Measurements from ENCODE around the gene TFE3. TPM values are rescaled to one million over a fixed set of nuclear protein-coding genes. Genes with fewer than 3 reads are reported as not detected.

Gene TFE3
- total RNA-seq, 2 donors from 2014 or later: 33.2 to 34.4 TPM

DNA sequence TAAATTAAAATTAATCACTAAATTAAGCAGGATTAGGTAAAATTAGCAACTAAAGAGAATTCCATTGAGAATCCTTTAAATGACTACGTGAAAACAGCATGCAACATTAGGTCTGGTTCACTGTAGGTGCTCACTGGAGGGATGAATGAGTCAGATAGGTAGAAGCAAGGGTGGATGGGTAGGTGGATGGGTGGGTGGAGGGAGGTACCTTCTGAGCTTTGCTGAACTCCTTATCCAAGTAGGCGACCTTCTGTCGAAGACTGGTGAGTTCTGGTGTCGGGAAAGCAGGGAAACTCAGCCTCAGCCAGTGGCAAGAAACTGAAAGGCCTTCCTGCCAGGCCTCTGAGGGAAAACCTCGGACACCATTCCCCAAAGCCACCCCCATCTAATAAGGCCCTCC is 44.1 kb downstream of the TFE3 start:
- no peaks in the 10 kb centered on the region for H3K4me1 Mint-ChIP-seq
- 93 to 100% methylated on average over 1 to 5 of the region's 5 CpGs for WGBS, 2 experiments (ENCODE audit: insufficient coverage in 1 of 2, insufficient read length in 1 of 2)
- TF ChIP-seq, protein P1, sequence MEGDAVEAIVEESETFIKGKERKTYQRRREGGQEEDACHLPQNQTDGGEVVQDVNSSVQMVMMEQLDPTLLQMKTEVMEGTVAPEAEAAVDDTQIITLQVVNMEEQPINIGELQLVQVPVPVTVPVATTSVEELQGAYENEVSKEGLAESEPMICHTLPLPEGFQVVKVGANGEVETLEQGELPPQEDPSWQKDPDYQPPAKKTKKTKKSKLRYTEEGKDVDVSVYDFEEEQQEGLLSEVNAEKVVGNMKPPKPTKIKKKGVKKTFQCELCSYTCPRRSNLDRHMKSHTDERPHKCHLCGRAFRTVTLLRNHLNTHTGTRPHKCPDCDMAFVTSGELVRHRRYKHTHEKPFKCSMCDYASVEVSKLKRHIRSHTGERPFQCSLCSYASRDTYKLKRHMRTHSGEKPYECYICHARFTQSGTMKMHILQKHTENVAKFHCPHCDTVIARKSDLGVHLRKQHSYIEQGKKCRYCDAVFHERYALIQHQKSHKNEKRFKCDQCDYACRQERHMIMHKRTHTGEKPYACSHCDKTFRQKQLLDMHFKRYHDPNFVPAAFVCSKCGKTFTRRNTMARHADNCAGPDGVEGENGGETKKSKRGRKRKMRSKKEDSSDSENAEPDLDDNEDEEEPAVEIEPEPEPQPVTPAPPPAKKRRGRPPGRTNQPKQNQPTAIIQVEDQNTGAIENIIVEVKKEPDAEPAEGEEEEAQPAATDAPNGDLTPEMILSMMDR (conservative IDR thresholded peaks at IDR 0.05): no peak
- Histone ChIP-seq H3K27me3 (ENCODE audit: control insufficient read depth, insufficient read depth, low read length, poor library complexity, severe bottlenecking) (no peaks in the 10 kb centered on the region), H3K4me1 (ENCODE audit: control insufficient read depth, insufficient read depth, low read length) (no peaks in the 10 kb centered on the region), H3K9ac (ENCODE audit: extremely low read depth, low read length, poor library complexity, severe bottlenecking) (no peak overlapping the region), H3K36me3 (ENCODE audit: control insufficient read depth, insufficient read depth, low read length) (peaks cover 18% of the 10 kb centered on the region), H3K4me3 (ENCODE audit: low read length) (no peak overlapping the region), H3K27ac (ENCODE audit: low read depth, low read length) (no peak overlapping the region), H3K9me3 (ENCODE audit: control insufficient read depth, low read length) (no peaks in the 10 kb centered on the region)
- H3K36me3 Mint-ChIP-seq (ENCODE audit: low read depth): peaks cover 37% of the 10 kb centered on the region
- no peak for DNase-seq
- H3K4me3 Mint-ChIP-seq: no peak overlapping the region
- H3K27ac Mint-ChIP-seq: no peak overlapping the region
- no peaks in the 10 kb centered on the region for H3K27me3 Mint-ChIP-seq (ENCODE audit: insufficient read depth)
- H3K9me3 Mint-ChIP-seq: peaks cover 71% of the 10 kb centered on the region

DNA sequence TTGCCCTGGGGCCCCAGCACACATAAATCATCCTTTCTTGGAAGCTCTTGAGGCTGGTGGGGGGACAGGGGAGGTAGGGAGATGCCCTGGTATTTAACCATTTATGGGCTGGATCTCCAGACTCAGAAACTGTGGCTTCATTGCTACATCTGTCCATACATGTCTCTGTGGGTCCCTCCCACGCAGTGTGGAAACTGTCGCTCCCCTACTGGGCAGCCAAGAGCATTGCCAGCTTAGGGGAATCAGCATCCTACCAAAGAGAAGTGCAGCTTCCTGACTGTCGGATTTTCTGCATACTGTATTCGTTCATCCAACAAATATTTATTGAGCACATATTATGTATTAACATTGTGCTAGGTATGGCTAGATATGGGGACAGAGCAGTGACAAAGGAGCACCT is 44.8 kb downstream of the TFE3 start:
- peaks cover 43% of the 10 kb centered on the region for H3K36me3 Mint-ChIP-seq (ENCODE audit: low read depth)
- DNase-seq: no peak
- WGBS, 2 experiments (ENCODE audit: insufficient coverage in 1 of 2, insufficient read length in 1 of 2): 86% methylated on average over 2 of the region's 4 CpGs; no CpG with 5 or more reads in 1 of the 2 experiments
- no peaks in the 10 kb centered on the region for H3K4me1 Mint-ChIP-seq
- no peaks in the 10 kb centered on the region for H3K27me3 Mint-ChIP-seq (ENCODE audit: insufficient read depth)
- H3K36me3 ChIP-seq (ENCODE audit: control insufficient read depth, insufficient read depth, low read length): peaks cover 24% of the 10 kb centered on the region
- H3K27ac Mint-ChIP-seq: no peak overlapping the region
- H3K4me1 ChIP-seq (ENCODE audit: control insufficient read depth, insufficient read depth, low read length): no peaks in the 10 kb centered on the region
- H3K9me3 Mint-ChIP-seq: peaks cover 71% of the 10 kb centered on the region
- H3K9me3 ChIP-seq (ENCODE audit: control insufficient read depth, low read length): no peaks in the 10 kb centered on the region
- H3K4me3 Mint-ChIP-seq: no peak overlapping the region
- TF ChIP-seq, protein P1 (conservative IDR thresholded peaks at IDR 0.05): peak; percentile 34
- H3K9ac ChIP-seq (ENCODE audit: extremely low read depth, low read length, poor library complexity, severe bottlenecking): no peak overlapping the region
- H3K27ac ChIP-seq (ENCODE audit: low read depth, low read length): no peak overlapping the region
- H3K27me3 ChIP-seq (ENCODE audit: control insufficient read depth, insufficient read depth, low read length, poor library complexity, severe bottlenecking): no peaks in the 10 kb centered on the region
- no peak overlapping the region for H3K4me3 ChIP-seq (ENCODE audit: low read length)

DNA sequence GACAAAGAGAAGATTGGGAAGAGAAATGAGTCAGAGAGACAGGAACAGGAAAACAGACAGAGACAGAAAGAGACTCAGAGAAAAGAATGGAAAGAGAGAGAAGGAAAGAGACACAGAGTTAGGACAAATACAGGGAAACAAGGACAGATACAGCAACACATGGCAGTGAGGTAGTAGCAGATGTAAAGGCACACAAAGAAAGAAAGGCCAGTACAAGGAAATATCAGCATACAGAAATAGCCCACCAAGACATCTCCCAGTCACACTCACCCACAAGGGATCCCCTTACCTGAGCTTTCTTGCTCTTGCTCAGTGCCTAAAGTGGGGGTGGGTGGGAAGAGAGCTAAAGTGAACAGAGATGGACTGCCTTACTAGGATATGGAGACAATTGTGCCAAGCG is 45.3 kb downstream of the TFE3 start:
- no peak overlapping the region for H3K27ac Mint-ChIP-seq

More for the DNA sequence above, 45.3 kb downstream of the TFE3 start:
- TF ChIP-seq, protein P1 (conservative IDR thresholded peaks at IDR 0.05): no peak
- H3K27me3 Mint-ChIP-seq (ENCODE audit: insufficient read depth): no peaks in the 10 kb centered on the region
- H3K9me3 Mint-ChIP-seq: peaks cover 76% of the 10 kb centered on the region
- Histone ChIP-seq H3K36me3 (ENCODE audit: control insufficient read depth, insufficient read depth, low read length) (peaks cover 28% of the 10 kb centered on the region), H3K4me3 (ENCODE audit: low read length) (no peak overlapping the region), H3K27me3 (ENCODE audit: control insufficient read depth, insufficient read depth, low read length, poor library complexity, severe bottlenecking) (no peaks in the 10 kb centered on the region), H3K9ac (ENCODE audit: extremely low read depth, low read length, poor library complexity, severe bottlenecking) (no peak overlapping the region), H3K9me3 (ENCODE audit: control insufficient read depth, low read length) (no peaks in the 10 kb centered on the region), H3K27ac (ENCODE audit: low read depth, low read length) (no peak overlapping the region), H3K4me1 (ENCODE audit: control insufficient read depth, insufficient read depth, low read length) (no peaks in the 10 kb centered on the region)
- H3K4me1 Mint-ChIP-seq: no peaks in the 10 kb centered on the region
- no peak overlapping the region for H3K4me3 Mint-ChIP-seq
- DNase-seq: no peak
- 92% methylated on average over 1 of the region's 1 CpG; no CpG with 5 or more reads in 1 of the 2 experiments for WGBS, 2 experiments (ENCODE audit: insufficient coverage in 1 of 2, insufficient read length in 1 of 2)
- H3K36me3 Mint-ChIP-seq (ENCODE audit: low read depth): peaks cover 47% of the 10 kb centered on the region
